Right lobe of liver (tissue), 6 donors: ENCODE measurements around the gene METAP1. TPM values are rescaled to one million over a fixed set of nuclear protein-coding genes. Genes with fewer than 3 reads are reported as not detected.

Source experiments
- ATAC-seq, 4 donors: fragments of 200-7000 bp; cut with Tn5 transposase; one replicate each; pipeline ENCODE4 v1.9.1; 2020; ENCODE audit warnings: mild to moderate bottlenecking in 4 of 4, moderate library complexity in 4 of 4
- DNase-seq, 3 donors: peaks; one replicate each; pipeline ENCODE4 v3.0.0-alpha.2; 2020
- H3K27ac ChIP-seq, 3 donors: fragments of 200-600 bp; one replicate each; pipeline ENCODE4 v1.8.0; 2022
- H3K27me3 ChIP-seq, 2 donors: fragments of 200-600 bp; one replicate each; pipeline ENCODE4 v1.8.0; 2022
- H3K36me3 ChIP-seq, 4 donors: fragments of 200-600 bp; sonication (generic) in 1 of 4; one replicate each; pipeline versions ENCODE4 v1.5.1 to v1.8.0; 2017 to 2022; ENCODE audit warnings: control low read depth in 1 of 4
- H3K4me1 ChIP-seq, 4 donors: fragments of 200-600 bp; sonication (generic) in 1 of 4; one replicate each; pipeline versions ENCODE4 v1.5.1 to v1.8.0; 2017 to 2022; ENCODE audit warnings: control low read depth in 1 of 4
- H3K4me3 ChIP-seq, 3 donors: fragments of 200-600 bp; one replicate each; pipeline ENCODE4 v1.8.0; 2022
- H3K9me3 ChIP-seq, 4 donors: fragments of 200-600 bp; sonication (generic) in 1 of 4; one replicate each; pipeline versions ENCODE4 v1.5.1 to v1.8.0; 2017 to 2022; ENCODE audit warnings: control low read depth in 1 of 4
- POLR2A ChIP-seq: fragments of 450-650 bp; IDR thresholded peaks from one replicate; pipeline ENCODE4 v1.6.1; 2017; ENCODE audit warnings: antibody characterized with exemption, mild to moderate bottlenecking
- WGBS: methylation state at CpG from one replicate; pipeline ENCODE4 v1.1.6; 2018; ENCODE audit warnings: low coverage, low lambda C conversion rate; ENCODE audit not compliant: insufficient coverage; ENCODE audit errors: missing lambda C conversion rate; 5-methylcytosine and 5-hydroxymethylcytosine counted together
- intact Hi-C, 2 donors: fragments of 100-400 bp; cut with DNase I; formaldehyde crosslinking; loops; one replicate each; pipeline versions ENCODE4 v1.11.2 to v1.14.1; 2022
- total RNA-seq, 6 experiments: library from RNA; depleted of rRNA in 2 of 6; stranded (reverse); fragments of >200 nt in 2 of 6; fragmentation: NEBNext Ultra II Directional in 3 of 6; extraction: Animal tissue kit (Norgen Biotek cat#: 25700) in 3 of 6; gene quantifications; one replicate each; pipeline versions ENCODE4 v1.1.0 to v1.2.4, GENCODE V29; 2016 to 2023
- TF ChIP-seq, protein P1 (sequence below), 4 donors: fragments of 200-600 bp in 3 of 4; fragments of 450-650 bp in 1 of 4; IDR thresholded peaks; one replicate each; pipeline versions ENCODE4 v1.5.1 to v1.8.0; 2016 to 2022; ENCODE audit warnings: antibody characterized with exemption in 4 of 4, mild to moderate bottlenecking in 2 of 4
- donor health status: DM: no; HTN: yes; CAD: no.
- donor health status: DM: no; HTN: no; CAD: no.
- donor health status: DM: no; HTN: no; CAD: no.
- donor health status: DM: no; HTN: yes; CAD: no.
- donor health status: DM: no; HTN: yes; CAD: no.

METAP1 gene
- total RNA-seq, 6 experiments from 2014 or later: 12.4 to 16.8 (median 14.9) TPM

DNA sequence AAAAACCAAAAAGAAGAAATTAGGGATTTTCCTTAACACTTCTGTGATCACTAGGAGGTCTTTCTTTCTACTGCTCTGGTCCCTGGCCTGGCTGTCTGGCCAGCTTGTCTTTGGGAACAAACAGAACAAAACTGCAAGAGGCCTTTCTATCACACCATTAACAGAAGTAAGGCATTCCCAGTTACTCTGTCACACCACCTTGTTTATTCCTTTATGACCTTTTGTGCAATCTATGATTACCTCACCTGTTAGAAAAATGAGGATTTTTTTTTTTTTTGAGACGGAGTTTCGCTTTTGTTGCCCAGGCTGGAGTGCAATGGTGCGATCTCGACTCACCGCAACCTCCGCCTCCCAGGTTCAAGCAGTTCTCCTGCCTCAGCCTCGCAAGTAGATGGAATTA, 3.0 kb downstream of the METAP1 start:
- no peaks in the 10 kb centered on the region for H3K27me3 ChIP-seq
- H3K27ac ChIP-seq: no peak overlapping the region
- no peaks in the 10 kb centered on the region for H3K36me3 ChIP-seq
- ATAC-seq: no peak
- DNase-seq: no peak
- no peak overlapping the region for H3K4me3 ChIP-seq
- no peaks in the 10 kb centered on the region for H3K4me1 ChIP-seq
- H3K9me3 ChIP-seq: no peaks in the 10 kb centered on the region
- no peak for TF ChIP-seq POLR2A
- TF ChIP-seq, protein P1, sequence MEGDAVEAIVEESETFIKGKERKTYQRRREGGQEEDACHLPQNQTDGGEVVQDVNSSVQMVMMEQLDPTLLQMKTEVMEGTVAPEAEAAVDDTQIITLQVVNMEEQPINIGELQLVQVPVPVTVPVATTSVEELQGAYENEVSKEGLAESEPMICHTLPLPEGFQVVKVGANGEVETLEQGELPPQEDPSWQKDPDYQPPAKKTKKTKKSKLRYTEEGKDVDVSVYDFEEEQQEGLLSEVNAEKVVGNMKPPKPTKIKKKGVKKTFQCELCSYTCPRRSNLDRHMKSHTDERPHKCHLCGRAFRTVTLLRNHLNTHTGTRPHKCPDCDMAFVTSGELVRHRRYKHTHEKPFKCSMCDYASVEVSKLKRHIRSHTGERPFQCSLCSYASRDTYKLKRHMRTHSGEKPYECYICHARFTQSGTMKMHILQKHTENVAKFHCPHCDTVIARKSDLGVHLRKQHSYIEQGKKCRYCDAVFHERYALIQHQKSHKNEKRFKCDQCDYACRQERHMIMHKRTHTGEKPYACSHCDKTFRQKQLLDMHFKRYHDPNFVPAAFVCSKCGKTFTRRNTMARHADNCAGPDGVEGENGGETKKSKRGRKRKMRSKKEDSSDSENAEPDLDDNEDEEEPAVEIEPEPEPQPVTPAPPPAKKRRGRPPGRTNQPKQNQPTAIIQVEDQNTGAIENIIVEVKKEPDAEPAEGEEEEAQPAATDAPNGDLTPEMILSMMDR (IDR thresholded peaks at IDR 0.05): no peak
- intact Hi-C loops: no loop called here
- WGBS: 89% methylated on average over 7 of the region's 7 CpGs

GRCh38 chr4:99002279-99002678, 6.8 kb downstream of the METAP1 start:
- H3K9me3 ChIP-seq: no peaks in the 10 kb centered on the region
- no peak overlapping the region for H3K27ac ChIP-seq
- no peak for ATAC-seq
- intact Hi-C loops: no loop called here
- no peaks in the 10 kb centered on the region for H3K36me3 ChIP-seq
- H3K4me1 ChIP-seq: no peaks in the 10 kb centered on the region
- no peak for DNase-seq
- no peak overlapping the region for H3K4me3 ChIP-seq
- TF ChIP-seq, protein P1 (IDR thresholded peaks at IDR 0.05): no peak
- no peak for TF ChIP-seq POLR2A
- no peaks in the 10 kb centered on the region for H3K27me3 ChIP-seq
- WGBS: 89% methylated on average over 3 of the region's 3 CpGs

DNA sequence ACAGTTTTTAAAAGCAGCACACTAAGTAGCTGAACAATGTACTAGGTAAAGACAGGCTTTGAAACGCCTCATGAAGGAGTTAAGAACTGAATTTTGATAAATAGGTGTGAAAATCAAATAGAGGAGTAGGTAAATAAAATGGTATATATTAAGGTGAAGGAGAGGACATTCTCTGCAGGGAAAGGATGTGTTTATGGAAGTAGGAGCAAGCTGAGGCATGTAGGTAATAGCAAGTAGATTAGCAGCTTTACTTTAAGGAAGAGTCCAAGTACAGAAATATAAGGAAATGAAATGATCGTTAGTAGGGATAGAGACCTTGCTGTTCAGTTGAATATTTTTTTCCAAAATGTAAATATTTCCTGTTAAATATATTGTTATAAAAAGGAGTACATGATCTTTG, 12.5 kb downstream of the METAP1 start:
- intact Hi-C loops: no loop called here
- WGBS: 75% methylated on average over 2 of the region's 2 CpGs
- no peak for DNase-seq
- ATAC-seq: no peak
- no peak for TF ChIP-seq POLR2A
- TF ChIP-seq, protein P1 (IDR thresholded peaks at IDR 0.05): no peak
- Histone ChIP-seq H3K27ac (no peak overlapping the region), H3K4me1 (peaks cover 0 to 2% (median 0%) of the 10 kb centered on the region in 4 donors), H3K27me3 (no peaks in the 10 kb centered on the region), H3K4me3 (no peak overlapping the region), H3K9me3 (no peaks in the 10 kb centered on the region), H3K36me3 (no peaks in the 10 kb centered on the region)

GRCh38 chr4:99011910-99012309, 16.4 kb downstream of the METAP1 start:
- DNase-seq (no peak), ATAC-seq (no peak)
- H3K4me1 ChIP-seq: peaks cover 0 to 4% (median 0%) of the 10 kb centered on the region in 4 donors
- H3K27ac ChIP-seq: no peak overlapping the region
- no peaks in the 10 kb centered on the region for H3K36me3 ChIP-seq
- H3K27me3 ChIP-seq: no peaks in the 10 kb centered on the region
- intact Hi-C loops: no loop called here
- TF ChIP-seq POLR2A: no peak
- TF ChIP-seq, protein P1 (IDR thresholded peaks at IDR 0.05): no peak
- H3K4me3 ChIP-seq: no peak overlapping the region
- H3K9me3 ChIP-seq: no peaks in the 10 kb centered on the region
- WGBS: 71% methylated on average over 4 of the region's 4 CpGs

DNA sequence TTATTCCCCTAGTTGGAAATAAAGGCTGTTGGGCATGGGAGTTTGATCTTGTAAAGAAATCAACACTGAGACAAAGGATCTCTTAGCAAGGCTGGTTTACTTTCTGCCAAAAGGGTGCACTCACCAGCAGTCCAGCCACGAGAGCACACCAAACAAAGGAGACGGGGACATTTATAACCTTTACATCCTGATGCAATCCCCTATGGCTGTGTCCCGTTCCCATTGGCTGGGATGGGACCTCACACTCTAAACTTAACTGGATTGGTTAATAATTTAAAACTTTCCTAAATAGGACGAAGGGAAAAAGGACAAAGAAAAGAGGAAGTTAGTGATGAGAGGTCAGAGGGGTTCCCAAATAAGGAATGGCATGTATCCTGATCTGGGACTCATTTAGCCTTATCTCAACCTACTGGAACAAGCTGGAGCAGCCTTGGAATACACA, 17.9 kb downstream of the METAP1 start:
- no peak overlapping the region for H3K4me3 ChIP-seq
- 19% methylated on average over 4 of the region's 4 CpGs for WGBS
- H3K9me3 ChIP-seq: no peaks in the 10 kb centered on the region
- TF ChIP-seq, protein P1 (IDR thresholded peaks at IDR 0.05): no peak
- TF ChIP-seq POLR2A: no peak
- no peaks in the 10 kb centered on the region for H3K36me3 ChIP-seq
- DNase-seq: no peak
- ATAC-seq: peak; percentile 35 to 62 (median 44)
- intact Hi-C loops: no loop called here
- peaks cover 0 to 4% (median 0%) of the 10 kb centered on the region in 4 donors for H3K4me1 ChIP-seq
- H3K27me3 ChIP-seq: no peaks in the 10 kb centered on the region
- no peak overlapping the region for H3K27ac ChIP-seq
